PC-3 (cell line): ENCODE measurements around the gene SORL1.

Experiments used
- EZH2 ChIP-seq: fragments of 300-600 bp; sonication (generic); IDR thresholded peaks from one replicate; pipeline ENCODE4 v1.6.1; 2017; ENCODE audit warnings: antibody characterized with exemption, mild to moderate bottlenecking, low read length; ENCODE audit not compliant: unreplicated experiment
- TF ChIP-seq, protein P1 (sequence below): fragments of 300-600 bp; sonication (generic); conservative IDR thresholded peaks from 2 replicates; pipeline ENCODE4 v1.5.1; 2017; ENCODE audit warnings: antibody characterized with exemption, low read depth, mild to moderate bottlenecking, low read length

DNA sequence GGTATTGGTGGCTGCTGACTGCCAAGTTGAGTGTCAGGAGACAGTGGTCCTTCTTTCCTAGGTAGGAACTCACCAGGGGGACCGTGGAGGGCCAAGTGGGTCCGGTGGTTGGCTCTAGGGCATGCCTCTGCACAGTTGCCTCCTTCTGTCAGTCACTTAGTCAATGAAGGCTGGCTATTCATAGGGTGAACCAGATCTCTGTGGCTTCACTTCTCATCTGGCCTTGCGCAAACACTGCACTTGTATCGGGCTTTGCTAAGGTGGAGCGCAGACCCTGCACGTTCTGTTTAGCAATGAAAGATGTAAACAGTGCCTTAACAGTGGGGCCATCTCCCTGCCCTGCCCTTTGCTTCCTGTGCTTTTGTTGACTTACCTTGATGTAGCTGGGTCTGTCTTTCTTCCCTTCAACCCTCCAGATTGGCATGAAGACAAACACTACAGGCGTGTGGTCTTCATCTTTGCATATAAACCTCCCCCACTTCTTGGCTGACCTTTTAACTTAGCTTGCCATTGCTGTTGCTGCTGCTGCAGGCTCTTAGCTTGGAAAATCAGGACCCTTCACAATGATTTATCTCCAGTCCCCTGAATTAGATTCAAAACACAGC is 7.4 kb downstream of the SORL1 start:
- TF ChIP-seq, protein P1, sequence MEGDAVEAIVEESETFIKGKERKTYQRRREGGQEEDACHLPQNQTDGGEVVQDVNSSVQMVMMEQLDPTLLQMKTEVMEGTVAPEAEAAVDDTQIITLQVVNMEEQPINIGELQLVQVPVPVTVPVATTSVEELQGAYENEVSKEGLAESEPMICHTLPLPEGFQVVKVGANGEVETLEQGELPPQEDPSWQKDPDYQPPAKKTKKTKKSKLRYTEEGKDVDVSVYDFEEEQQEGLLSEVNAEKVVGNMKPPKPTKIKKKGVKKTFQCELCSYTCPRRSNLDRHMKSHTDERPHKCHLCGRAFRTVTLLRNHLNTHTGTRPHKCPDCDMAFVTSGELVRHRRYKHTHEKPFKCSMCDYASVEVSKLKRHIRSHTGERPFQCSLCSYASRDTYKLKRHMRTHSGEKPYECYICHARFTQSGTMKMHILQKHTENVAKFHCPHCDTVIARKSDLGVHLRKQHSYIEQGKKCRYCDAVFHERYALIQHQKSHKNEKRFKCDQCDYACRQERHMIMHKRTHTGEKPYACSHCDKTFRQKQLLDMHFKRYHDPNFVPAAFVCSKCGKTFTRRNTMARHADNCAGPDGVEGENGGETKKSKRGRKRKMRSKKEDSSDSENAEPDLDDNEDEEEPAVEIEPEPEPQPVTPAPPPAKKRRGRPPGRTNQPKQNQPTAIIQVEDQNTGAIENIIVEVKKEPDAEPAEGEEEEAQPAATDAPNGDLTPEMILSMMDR: no peak
- TF ChIP-seq EZH2: no peak
